Stomach (tissue), 4 donors: Measurements from ENCODE around the gene SF3B1.
"Not testable (repeated sequence)": the region's sequence is repeated elsewhere in the genome, so short reads cannot be mapped to it uniquely, and the experiment has no call there.

Experiments
- CTCF ChIP-seq, 7 experiments: fragments of 450-650 bp in 4 of 7; fragments of 200-600 bp in 3 of 7; sonication (generic) in 3 of 7; IDR thresholded peaks; one replicate each; pipeline ENCODE4 v1.5.1; 2016 to 2019; ENCODE audit warnings: antibody characterized with exemption in 7 of 7, control low read depth in 2 of 7, mild to moderate bottlenecking in 1 of 7
- POLR2A ChIP-seq, 4 donors: fragments of 450-650 bp; IDR thresholded peaks; one replicate each; pipeline ENCODE4 v1.6.1; 2016; ENCODE audit warnings: antibody characterized with exemption in 4 of 4, control low read depth in 2 of 4, mild to moderate bottlenecking in 1 of 4, moderate library complexity in 1 of 4
- POLR2AphosphoS5 ChIP-seq, 3 donors: sonication (generic); formaldehyde crosslinking; IDR thresholded peaks; one replicate each; pipeline ENCODE4 v1.6.1; 2016; ENCODE audit warnings: antibody characterized with exemption in 3 of 3

GRCh38 chr2:197370664-197371063 is 64.2 kb downstream of the SF3B1 start:
- not testable (repeated sequence) for TF ChIP-seq POLR2A, CTCF, POLR2AphosphoS5 (IDR thresholded peaks at IDR 0.05)
